Fibroblast of the aortic adventitia (primary cell): ENCODE measurements around the gene SIGLEC10. TPM values are rescaled to one million over a fixed set of nuclear protein-coding genes. Genes with fewer than 3 reads are reported as not detected.
"Not testable (repeated sequence)": the region's sequence is repeated elsewhere in the genome, so short reads cannot be mapped to it uniquely, and the experiment has no call there.

Source experiments
- DNase-seq: peaks from one replicate; pipeline ENCODE4 v3.0.0-alpha.2; 2010; ENCODE audit warnings: low read depth
- H3K4me3 ChIP-seq: 2 replicates; pipeline ENCODE4 v1.5.1; 2011; ENCODE audit warnings: low read depth, mild to moderate bottlenecking, control low read depth, low read length, moderate library complexity
- total RNA-seq: library from RNA; depleted of rRNA; stranded (reverse); fragments of >200 nt; gene quantifications from 2 replicates; pipeline ENCODE4 v1.2.3, GENCODE V29; 2012; ENCODE audit warnings: low replicate concordance
- TF ChIP-seq, protein P1 (sequence below): IDR thresholded peaks from 2 replicates; pipeline ENCODE4 v1.5.1; 2011; ENCODE audit warnings: mild to moderate bottlenecking, low read length, control low read depth, inconsistent platforms; ENCODE audit not compliant: insufficient read depth

Gene SIGLEC10, protein sequence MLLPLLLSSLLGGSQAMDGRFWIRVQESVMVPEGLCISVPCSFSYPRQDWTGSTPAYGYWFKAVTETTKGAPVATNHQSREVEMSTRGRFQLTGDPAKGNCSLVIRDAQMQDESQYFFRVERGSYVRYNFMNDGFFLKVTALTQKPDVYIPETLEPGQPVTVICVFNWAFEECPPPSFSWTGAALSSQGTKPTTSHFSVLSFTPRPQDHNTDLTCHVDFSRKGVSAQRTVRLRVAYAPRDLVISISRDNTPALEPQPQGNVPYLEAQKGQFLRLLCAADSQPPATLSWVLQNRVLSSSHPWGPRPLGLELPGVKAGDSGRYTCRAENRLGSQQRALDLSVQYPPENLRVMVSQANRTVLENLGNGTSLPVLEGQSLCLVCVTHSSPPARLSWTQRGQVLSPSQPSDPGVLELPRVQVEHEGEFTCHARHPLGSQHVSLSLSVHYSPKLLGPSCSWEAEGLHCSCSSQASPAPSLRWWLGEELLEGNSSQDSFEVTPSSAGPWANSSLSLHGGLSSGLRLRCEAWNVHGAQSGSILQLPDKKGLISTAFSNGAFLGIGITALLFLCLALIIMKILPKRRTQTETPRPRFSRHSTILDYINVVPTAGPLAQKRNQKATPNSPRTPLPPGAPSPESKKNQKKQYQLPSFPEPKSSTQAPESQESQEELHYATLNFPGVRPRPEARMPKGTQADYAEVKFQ
- not detected in 2 replicates for total RNA-seq

DNA sequence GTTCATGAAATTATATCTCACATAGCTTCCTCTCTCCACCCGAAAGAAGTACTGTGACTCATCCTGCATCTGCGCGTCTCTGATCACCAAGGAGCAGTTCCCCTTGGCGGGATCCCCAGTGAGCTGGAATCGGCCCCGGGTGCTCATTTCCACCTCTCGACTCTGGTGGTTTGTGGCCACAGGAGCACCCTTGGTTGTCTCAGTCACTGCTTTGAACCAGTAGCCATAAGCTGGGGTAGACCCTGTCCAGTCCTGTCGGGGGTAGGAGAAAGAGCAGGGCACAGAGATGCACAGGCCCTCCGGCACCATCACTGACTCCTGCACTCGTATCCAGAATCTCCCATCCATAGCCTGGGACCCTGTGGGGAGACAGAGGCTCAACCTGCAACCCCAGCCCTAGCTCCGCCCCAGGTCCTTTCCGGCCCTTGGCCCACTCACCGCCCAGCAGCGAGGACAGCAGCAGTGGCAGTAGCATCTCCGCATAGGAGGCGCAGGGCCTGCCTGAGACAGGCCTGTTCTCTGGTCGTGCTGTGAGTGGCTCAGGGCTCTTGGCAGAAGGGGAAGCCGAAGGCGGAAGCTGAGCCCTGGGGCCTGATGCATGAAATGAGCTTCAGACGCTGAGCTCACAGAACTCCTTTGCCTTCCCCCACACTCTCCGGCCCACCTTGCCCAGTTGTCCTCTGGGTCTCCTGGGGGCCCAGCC, at the start of gene SIGLEC10:
Gene SIGLEC10, minus strand, starts transcription at position 536 of the 703 bp plus-strand sequence. Its CDS starts 61 bp downstream, at position 475.
- TF ChIP-seq, protein P1, sequence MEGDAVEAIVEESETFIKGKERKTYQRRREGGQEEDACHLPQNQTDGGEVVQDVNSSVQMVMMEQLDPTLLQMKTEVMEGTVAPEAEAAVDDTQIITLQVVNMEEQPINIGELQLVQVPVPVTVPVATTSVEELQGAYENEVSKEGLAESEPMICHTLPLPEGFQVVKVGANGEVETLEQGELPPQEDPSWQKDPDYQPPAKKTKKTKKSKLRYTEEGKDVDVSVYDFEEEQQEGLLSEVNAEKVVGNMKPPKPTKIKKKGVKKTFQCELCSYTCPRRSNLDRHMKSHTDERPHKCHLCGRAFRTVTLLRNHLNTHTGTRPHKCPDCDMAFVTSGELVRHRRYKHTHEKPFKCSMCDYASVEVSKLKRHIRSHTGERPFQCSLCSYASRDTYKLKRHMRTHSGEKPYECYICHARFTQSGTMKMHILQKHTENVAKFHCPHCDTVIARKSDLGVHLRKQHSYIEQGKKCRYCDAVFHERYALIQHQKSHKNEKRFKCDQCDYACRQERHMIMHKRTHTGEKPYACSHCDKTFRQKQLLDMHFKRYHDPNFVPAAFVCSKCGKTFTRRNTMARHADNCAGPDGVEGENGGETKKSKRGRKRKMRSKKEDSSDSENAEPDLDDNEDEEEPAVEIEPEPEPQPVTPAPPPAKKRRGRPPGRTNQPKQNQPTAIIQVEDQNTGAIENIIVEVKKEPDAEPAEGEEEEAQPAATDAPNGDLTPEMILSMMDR = no peak
- H3K4me3 ChIP-seq = no peak within 1 kb of the TSS

DNA sequence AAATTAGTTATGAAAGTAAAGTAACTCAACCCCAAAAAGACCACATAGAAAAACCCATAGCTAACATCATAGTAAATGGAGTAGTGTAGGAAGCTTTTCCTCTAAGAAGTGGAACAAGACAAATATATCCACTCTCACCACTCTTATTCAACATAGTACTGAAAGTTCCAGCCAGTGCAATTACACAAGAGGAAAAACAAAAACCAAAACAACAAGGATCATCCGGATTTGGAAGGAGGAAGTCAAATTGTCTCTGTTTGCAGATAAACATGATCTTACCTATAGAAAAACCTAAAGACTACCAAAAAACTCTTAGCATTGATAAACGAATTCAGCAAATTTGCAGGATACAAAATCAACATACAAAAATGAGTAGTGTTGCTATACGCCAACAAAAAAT, 49.3 kb upstream of the SIGLEC10 start:
- no peak for DNase-seq
- TF ChIP-seq, protein P1 = no peak
- H3K4me3 ChIP-seq = no peak overlapping the region

More for the DNA sequence above, at the start of gene SIGLEC10:
- DNase-seq = peak; percentile 19

DNA sequence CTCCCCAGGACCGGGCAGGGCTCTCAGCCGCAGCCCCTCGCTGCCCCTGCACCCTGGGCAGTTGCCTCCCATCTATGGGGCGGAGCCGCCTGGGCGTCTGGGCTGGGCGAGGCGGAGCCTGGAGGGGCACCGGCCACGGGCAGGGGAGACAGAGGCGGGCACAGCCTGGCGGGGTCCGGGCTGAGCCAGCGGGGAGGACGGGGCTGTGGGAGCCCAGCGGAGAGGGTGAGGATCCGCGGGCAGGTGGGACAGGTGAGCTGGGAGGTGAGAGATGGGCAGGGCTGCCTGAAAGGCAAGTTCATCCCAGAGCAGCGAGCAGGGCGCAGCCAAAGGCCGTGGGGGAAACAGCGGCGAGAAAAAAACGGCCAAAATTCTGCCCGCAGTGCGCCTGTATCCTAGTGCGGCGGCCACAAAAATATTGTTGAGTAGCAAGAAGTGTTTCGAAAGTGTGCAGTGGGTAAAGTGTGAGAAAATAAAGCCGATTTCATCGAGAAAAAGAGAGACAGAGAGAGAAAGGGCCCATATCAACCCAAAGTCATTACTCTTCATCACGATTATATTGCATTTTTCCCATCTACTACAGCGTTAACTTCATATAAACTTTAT, 46.6 kb upstream of the SIGLEC10 start:
- H3K4me3 ChIP-seq, DNase-seq: not testable (repeated sequence)

DNA sequence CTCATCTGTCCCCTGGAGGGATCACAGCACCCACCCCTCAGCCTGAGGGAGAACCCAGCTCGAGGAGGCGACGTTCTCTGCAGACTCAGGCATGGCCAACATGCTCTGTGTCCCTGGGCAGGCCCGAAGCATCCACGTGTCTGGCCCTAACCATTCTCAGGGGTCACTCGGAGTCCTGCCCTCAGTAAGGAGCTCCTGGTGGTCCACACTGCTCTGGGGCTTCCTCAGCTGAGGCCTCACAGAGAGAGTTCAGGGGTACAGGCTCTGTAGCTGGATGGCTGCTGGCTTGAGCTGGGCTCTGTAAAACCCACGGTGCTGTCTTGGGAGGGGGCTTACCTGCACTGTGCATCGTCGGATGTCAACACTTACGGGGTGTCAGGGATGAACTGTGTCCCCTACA, 45.2 kb upstream of the SIGLEC10 start:
- no peak for DNase-seq
- TF ChIP-seq, protein P1 = no peak
- no peak overlapping the region for H3K4me3 ChIP-seq

DNA sequence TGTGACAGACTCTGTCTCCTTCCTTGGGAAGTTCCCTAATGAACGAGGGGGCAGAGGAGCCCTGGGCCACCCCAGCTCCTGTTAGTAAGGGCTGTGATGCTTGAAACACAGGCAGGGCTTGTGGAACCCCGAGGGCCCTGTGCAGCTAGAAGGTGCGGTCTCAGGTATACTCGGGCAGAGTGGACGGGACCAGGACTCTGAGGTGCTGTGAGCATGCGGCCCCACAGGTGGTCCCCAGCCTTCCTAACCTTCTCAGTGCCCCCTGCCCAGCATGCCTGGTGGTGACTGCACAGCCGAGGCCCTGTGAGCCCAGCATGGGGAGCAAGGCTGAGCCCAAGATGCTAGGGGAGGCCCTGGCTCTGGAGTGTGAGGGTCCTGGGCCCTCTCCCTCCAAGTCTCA, 44.8 kb upstream of the SIGLEC10 start:
- no peak for DNase-seq
- H3K4me3 ChIP-seq = no peak overlapping the region
- TF ChIP-seq, protein P1 = no peak

DNA sequence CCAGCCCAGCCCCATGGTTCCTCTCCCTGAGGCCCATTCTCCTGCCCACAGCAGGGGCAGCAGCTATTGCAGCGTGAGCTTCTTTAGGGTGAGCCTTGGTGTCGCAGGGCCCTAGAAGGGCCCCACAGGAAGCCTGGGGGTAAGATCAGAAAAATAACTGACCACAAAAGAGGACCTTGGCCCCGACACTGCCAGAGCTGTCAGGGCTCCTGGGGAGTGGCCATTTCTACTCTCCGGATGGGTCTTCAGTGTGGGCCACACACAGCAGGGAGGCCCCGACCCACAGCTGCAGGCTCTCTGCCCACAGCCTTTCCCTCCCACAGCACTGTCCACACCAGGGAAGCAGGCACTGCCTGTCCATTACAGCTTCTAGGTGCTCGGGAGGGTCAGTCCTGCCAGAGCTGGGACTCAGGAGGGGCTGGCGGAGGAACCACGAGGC, 44.3 kb upstream of the SIGLEC10 start:
- DNase-seq = no peak
- TF ChIP-seq, protein P1 = no peak
- no peak overlapping the region for H3K4me3 ChIP-seq
